CD4-positive, alpha-beta T cell (primary cell): ENCODE data around the gene CKAP2L. TPM values are rescaled to one million over a fixed set of nuclear protein-coding genes. Genes with fewer than 3 reads are reported as not detected.
A peak's percentile ranks its signal among the peaks of the same experiment; 100 is the strongest.

ENCODE experiments used
- ATAC-seq: fragments of 200-7000 bp; cut with Tn5 transposase; one replicate; pipeline ENCODE4 v1.10.0; 2022; ENCODE audit warnings: mild to moderate bottlenecking; ENCODE audit not compliant: poor library complexity
- CTCF ChIA-PET: fragments of 350-600 bp; sonication (Branson Sonifier 250); formaldehyde crosslinking; loops from one replicate; lab custom pipeline; 2021; ENCODE audit warnings: antibody characterized with exemption, inconsistent platforms; lab: Charles Lee
- POLR2A ChIA-PET: fragments of 350-600 bp; sonication (Branson Sonifier 250); formaldehyde crosslinking; loops from one replicate; lab custom pipeline; 2021; ENCODE audit warnings: antibody characterized with exemption, inconsistent platforms; lab: Charles Lee
- DNase-seq, 14 experiments: peaks; one replicate each; pipeline ENCODE4 v3.0.0-alpha.2; 2013 to 2020; ENCODE audit warnings: mixed read lengths in 2 of 14
- H3K27ac ChIP-seq, 2 donors: one replicate each; pipeline versions ENCODE4 v1.5.1 to v1.7.0; 2013; ENCODE audit warnings: low read length in 2 of 2, low read depth in 1 of 2, mild to moderate bottlenecking in 1 of 2
- H3K27me3 ChIP-seq, 2 experiments: 1 replicate in 1 of 2; 2 replicates in 1 of 2; pipeline versions ENCODE4 v1.6.1 to v1.7.0; 2013; ENCODE audit warnings: low read length in 2 of 2, control low read depth in 1 of 2, mild to moderate bottlenecking in 1 of 2, moderate library complexity in 1 of 2; ENCODE audit not compliant: insufficient read depth in 2 of 2, control insufficient read depth in 1 of 2
- H3K36me3 ChIP-seq: one replicate; pipeline ENCODE4 v1.6.1; 2013; ENCODE audit warnings: low read length, control low read depth; ENCODE audit not compliant: insufficient read depth
- H3K4me1 ChIP-seq: one replicate; pipeline ENCODE4 v1.6.1; 2013; ENCODE audit warnings: low read length, control low read depth; ENCODE audit not compliant: insufficient read depth
- H3K4me3 ChIP-seq: one replicate; pipeline ENCODE4 v1.5.1; 2013; ENCODE audit warnings: mild to moderate bottlenecking, low read length, moderate library complexity
- H3K9me3 ChIP-seq, 2 experiments: 1 replicate in 1 of 2; 2 replicates in 1 of 2; pipeline versions ENCODE4 v1.6.1 to v1.7.0; 2013; ENCODE audit warnings: low read length in 2 of 2, mild to moderate bottlenecking in 2 of 2, control low read depth in 1 of 2, moderate library complexity in 1 of 2; ENCODE audit not compliant: control insufficient read depth in 1 of 2, insufficient read depth in 1 of 2
- H3K27ac Mint-ChIP-seq: one replicate; pipeline ENCODE4 v1.8.0; 2020; ENCODE audit warnings: mixed read lengths
- H3K27me3 Mint-ChIP-seq: one replicate; pipeline ENCODE4 v1.8.0; 2021; ENCODE audit warnings: mixed read lengths
- H3K36me3 Mint-ChIP-seq: one replicate; pipeline ENCODE4 v1.8.0; 2021; ENCODE audit warnings: low read depth, mixed read lengths
- H3K4me1 Mint-ChIP-seq: one replicate; pipeline ENCODE4 v1.8.0; 2021; ENCODE audit warnings: low read depth, mixed read lengths
- H3K4me3 Mint-ChIP-seq: one replicate; pipeline ENCODE4 v1.8.0; 2020; ENCODE audit warnings: mild to moderate bottlenecking, mixed read lengths
- H3K9me3 Mint-ChIP-seq: one replicate; pipeline ENCODE4 v1.8.0; 2020; ENCODE audit warnings: mixed read lengths
- intact Hi-C, 2 experiments: fragments of 100-400 bp; cut with DNase I in 1 of 2; cut with micrococcal nuclease in 1 of 2; formaldehyde crosslinking; loops; one replicate each; pipeline versions ENCODE4 v1.15.1 to v1.9.0; 2023 to 2025; cut with DNase I, micrococcal nuclease
- total RNA-seq, 174 experiments: library from RNA in 2 of 174; stranded (reverse) in 2 of 174; gene quantifications; one replicate each; pipeline ENCODE4 v1.2.3 and lab custom pipeline; 2021 to 2026
- TF ChIP-seq, protein P1 (sequence below): fragments of 200-600 bp; IDR thresholded peaks from one replicate; pipeline ENCODE4 v1.8.0; 2022; ENCODE audit warnings: antibody characterized with exemption, mild to moderate bottlenecking

Gene CKAP2L
- total RNA-seq, 2 experiments from 2014 or later: 0.08 to 0.50 TPM

DNA sequence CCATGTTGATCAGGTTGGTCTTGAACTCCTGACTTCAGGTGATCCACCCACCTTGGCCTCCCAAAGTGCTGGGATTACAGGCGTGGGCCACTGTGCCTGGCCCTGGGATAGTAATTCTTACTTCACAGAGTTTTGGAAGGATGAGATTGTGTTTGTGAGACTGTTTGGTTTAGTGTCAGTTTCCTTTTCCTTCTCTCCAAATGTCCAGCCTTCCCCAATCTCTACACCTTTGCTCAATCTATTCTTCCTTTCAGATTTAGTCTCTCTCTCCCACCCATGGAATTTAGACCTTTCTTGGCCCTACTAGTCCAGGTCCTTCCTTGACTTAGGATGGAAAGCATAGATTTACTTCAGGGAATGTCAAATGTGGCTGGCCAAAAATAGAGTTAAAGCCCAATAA, 32.1 kb upstream of the CKAP2L start:
- H3K27me3 Mint-ChIP-seq: no peaks in the 10 kb centered on the region
- Histone ChIP-seq H3K9me3 (no peaks in the 10 kb centered on the region), H3K4me1 (no peaks in the 10 kb centered on the region), H3K27ac (no peak overlapping the region), H3K27me3 (no peaks in the 10 kb centered on the region), H3K36me3 (no peaks in the 10 kb centered on the region), H3K4me3 (no peak overlapping the region)
- no peak overlapping the region for H3K27ac Mint-ChIP-seq
- no peak overlapping the region for H3K4me3 Mint-ChIP-seq
- intact Hi-C loops: no loop called here
- ChIA-PET POLR2A (interaction anchor here (0.6 kb wide), 1 partner anchor 9 kb away, joined by 3 read pairs; no protein-coding TSS in a partner anchor), CTCF (no interaction called here)
- no peaks in the 10 kb centered on the region for H3K36me3 Mint-ChIP-seq
- no peaks in the 10 kb centered on the region for H3K9me3 Mint-ChIP-seq
- no peaks in the 10 kb centered on the region for H3K4me1 Mint-ChIP-seq
- DNase-seq (no peak), ATAC-seq (no peak)
- TF ChIP-seq, protein P1, sequence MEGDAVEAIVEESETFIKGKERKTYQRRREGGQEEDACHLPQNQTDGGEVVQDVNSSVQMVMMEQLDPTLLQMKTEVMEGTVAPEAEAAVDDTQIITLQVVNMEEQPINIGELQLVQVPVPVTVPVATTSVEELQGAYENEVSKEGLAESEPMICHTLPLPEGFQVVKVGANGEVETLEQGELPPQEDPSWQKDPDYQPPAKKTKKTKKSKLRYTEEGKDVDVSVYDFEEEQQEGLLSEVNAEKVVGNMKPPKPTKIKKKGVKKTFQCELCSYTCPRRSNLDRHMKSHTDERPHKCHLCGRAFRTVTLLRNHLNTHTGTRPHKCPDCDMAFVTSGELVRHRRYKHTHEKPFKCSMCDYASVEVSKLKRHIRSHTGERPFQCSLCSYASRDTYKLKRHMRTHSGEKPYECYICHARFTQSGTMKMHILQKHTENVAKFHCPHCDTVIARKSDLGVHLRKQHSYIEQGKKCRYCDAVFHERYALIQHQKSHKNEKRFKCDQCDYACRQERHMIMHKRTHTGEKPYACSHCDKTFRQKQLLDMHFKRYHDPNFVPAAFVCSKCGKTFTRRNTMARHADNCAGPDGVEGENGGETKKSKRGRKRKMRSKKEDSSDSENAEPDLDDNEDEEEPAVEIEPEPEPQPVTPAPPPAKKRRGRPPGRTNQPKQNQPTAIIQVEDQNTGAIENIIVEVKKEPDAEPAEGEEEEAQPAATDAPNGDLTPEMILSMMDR: no peak

DNA sequence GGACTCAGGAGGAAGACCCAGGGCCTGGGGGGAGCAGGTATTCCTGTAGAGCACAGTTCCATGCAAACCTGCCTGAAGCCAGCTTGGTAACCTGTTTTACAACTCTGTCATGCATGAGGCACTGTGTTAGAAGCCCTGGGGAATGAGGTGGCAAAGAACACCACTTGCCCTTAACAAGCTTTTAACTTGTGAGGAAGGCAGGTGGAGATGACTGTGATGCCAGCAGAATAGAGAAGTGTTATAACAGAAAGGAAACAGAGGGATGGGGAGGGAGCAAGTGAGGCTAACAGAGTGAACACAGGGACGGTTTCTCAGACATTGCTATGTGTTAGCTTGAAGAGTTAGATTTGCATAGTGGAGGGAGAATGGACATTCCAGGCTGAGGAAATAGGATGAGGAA, 31.4 kb upstream of the CKAP2L start:
- no peaks in the 10 kb centered on the region for H3K36me3 Mint-ChIP-seq
- no peaks in the 10 kb centered on the region for H3K4me1 Mint-ChIP-seq
- TF ChIP-seq, protein P1: no peak
- no peaks in the 10 kb centered on the region for H3K9me3 Mint-ChIP-seq
- ATAC-seq (no peak), DNase-seq (peak in 2 of 14 experiments; percentile 47 to 57)
- H3K36me3 ChIP-seq: no peaks in the 10 kb centered on the region
- H3K27ac Mint-ChIP-seq: no peak overlapping the region
- H3K4me3 Mint-ChIP-seq: no peak overlapping the region
- H3K27me3 Mint-ChIP-seq: no peaks in the 10 kb centered on the region
- no peaks in the 10 kb centered on the region for H3K9me3 ChIP-seq
- H3K27ac ChIP-seq: no peak overlapping the region
- ChIA-PET POLR2A (no interaction called here), CTCF (no interaction called here)
- no peaks in the 10 kb centered on the region for H3K27me3 ChIP-seq
- intact Hi-C loops: no loop called here
- H3K4me3 ChIP-seq: no peak overlapping the region
- H3K4me1 ChIP-seq: no peaks in the 10 kb centered on the region

DNA sequence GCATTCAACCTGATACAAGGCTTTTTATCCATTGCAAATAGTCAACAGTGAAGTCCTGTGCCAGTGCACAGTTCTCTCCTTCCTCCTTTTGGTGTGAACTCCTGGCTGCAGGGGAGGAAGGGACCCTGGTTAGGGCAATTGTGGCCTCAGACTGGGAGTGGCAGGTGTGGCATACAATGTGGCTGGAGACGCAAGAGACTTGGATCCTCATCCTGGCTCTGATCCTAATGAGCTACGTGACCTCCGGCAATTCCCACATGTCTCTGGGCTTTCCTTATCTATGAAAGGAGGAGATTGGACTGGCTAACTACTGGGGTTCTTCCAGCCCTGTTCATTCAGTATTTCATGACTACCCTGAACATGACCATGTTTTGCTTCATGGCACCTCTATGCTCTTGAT, 30.4 kb upstream of the CKAP2L start:
- no peak overlapping the region for H3K27ac ChIP-seq
- H3K27ac Mint-ChIP-seq: no peak overlapping the region
- no peak overlapping the region for H3K4me3 Mint-ChIP-seq

More for the DNA sequence above, 30.4 kb upstream of the CKAP2L start:
- Mint-ChIP-seq H3K9me3 (no peaks in the 10 kb centered on the region), H3K4me1 (no peaks in the 10 kb centered on the region), H3K27me3 (no peaks in the 10 kb centered on the region), H3K36me3 (no peaks in the 10 kb centered on the region)
- no peaks in the 10 kb centered on the region for H3K4me1 ChIP-seq
- H3K4me3 ChIP-seq: no peak overlapping the region
- H3K36me3 ChIP-seq: no peaks in the 10 kb centered on the region
- no peaks in the 10 kb centered on the region for H3K27me3 ChIP-seq
- DNase-seq (no peak), ATAC-seq (no peak)
- intact Hi-C loops: no loop called here
- CTCF ChIA-PET: no interaction called here
- H3K9me3 ChIP-seq: no peaks in the 10 kb centered on the region
- POLR2A ChIA-PET: no interaction called here
- TF ChIP-seq, protein P1: no peak
